Osteocyte (in vitro differentiated cells): Measurements from ENCODE around the gene ATP8B2. TPM values are rescaled to one million over a fixed set of nuclear protein-coding genes. Genes with fewer than 3 reads are reported as not detected.
"Not testable (repeated sequence)": the region's sequence is repeated elsewhere in the genome, so short reads cannot be mapped to it uniquely, and the experiment has no call there.

Source experiments
- DNase-seq: peaks from one replicate; pipeline ENCODE4 v3.0.0; 2021; ENCODE audit warnings: mixed read lengths; ENCODE audit not compliant: unreplicated experiment; ENCODE audit errors: extremely low spot score
- H3K27ac Mint-ChIP-seq: one replicate; pipeline ENCODE4 v1.8.0; 2021; ENCODE audit warnings: mild to moderate bottlenecking, mixed read lengths; ENCODE audit not compliant: unreplicated experiment
- H3K27me3 Mint-ChIP-seq: one replicate; pipeline ENCODE4 v1.8.0; 2021; ENCODE audit warnings: mixed read lengths; ENCODE audit not compliant: unreplicated experiment
- H3K36me3 Mint-ChIP-seq: one replicate; pipeline ENCODE4 v1.8.0; 2021; ENCODE audit warnings: mixed read lengths; ENCODE audit not compliant: unreplicated experiment
- H3K4me1 Mint-ChIP-seq: one replicate; pipeline ENCODE4 v1.8.0; 2021; ENCODE audit warnings: mixed read lengths; ENCODE audit not compliant: unreplicated experiment
- H3K4me3 Mint-ChIP-seq: one replicate; pipeline ENCODE4 v1.8.0; 2021; ENCODE audit warnings: mild to moderate bottlenecking, moderate library complexity, mixed read lengths; ENCODE audit not compliant: unreplicated experiment
- H3K9me3 Mint-ChIP-seq: one replicate; pipeline ENCODE4 v1.8.0; 2021; ENCODE audit warnings: mixed read lengths; ENCODE audit not compliant: unreplicated experiment
- long read RNA-seq: library from polyadenylated mRNA; unstranded; transcript quantifications from one replicate; pipeline ENCODE4 v2.0.0, GENCODE V29; 2021
- total RNA-seq: library from RNA; stranded (reverse); gene quantifications from 2 replicates; pipeline ENCODE4 v1.2.1, GENCODE V29; 2021
- TF ChIP-seq, protein P1 (sequence below): fragments of 200-600 bp; sonication (generic); IDR thresholded peaks from 2 replicates; pipeline ENCODE4 v1.5.0; 2021; ENCODE audit warnings: antibody characterized with exemption, mild to moderate bottlenecking, moderate library complexity

ATP8B2 gene, protein sequence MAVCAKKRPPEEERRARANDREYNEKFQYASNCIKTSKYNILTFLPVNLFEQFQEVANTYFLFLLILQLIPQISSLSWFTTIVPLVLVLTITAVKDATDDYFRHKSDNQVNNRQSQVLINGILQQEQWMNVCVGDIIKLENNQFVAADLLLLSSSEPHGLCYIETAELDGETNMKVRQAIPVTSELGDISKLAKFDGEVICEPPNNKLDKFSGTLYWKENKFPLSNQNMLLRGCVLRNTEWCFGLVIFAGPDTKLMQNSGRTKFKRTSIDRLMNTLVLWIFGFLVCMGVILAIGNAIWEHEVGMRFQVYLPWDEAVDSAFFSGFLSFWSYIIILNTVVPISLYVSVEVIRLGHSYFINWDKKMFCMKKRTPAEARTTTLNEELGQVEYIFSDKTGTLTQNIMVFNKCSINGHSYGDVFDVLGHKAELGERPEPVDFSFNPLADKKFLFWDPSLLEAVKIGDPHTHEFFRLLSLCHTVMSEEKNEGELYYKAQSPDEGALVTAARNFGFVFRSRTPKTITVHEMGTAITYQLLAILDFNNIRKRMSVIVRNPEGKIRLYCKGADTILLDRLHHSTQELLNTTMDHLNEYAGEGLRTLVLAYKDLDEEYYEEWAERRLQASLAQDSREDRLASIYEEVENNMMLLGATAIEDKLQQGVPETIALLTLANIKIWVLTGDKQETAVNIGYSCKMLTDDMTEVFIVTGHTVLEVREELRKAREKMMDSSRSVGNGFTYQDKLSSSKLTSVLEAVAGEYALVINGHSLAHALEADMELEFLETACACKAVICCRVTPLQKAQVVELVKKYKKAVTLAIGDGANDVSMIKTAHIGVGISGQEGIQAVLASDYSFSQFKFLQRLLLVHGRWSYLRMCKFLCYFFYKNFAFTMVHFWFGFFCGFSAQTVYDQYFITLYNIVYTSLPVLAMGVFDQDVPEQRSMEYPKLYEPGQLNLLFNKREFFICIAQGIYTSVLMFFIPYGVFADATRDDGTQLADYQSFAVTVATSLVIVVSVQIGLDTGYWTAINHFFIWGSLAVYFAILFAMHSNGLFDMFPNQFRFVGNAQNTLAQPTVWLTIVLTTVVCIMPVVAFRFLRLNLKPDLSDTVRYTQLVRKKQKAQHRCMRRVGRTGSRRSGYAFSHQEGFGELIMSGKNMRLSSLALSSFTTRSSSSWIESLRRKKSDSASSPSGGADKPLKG
- 94.4 and 98.5 TPM in 2 replicates for total RNA-seq
- long read RNA-seq, partial matches to known transcripts = 4 of 9 reads
- long read RNA-seq, other reads (novel, unspliced or antisense) = 4 of 9 reads

- peaks cover under 1% of the 10 kb centered on the region for H3K36me3 Mint-ChIP-seq
- peak within 1 kb of the TSS; percentile 96 for H3K4me3 Mint-ChIP-seq
- DNase-seq = peak; percentile 94
- TF ChIP-seq, protein P1, sequence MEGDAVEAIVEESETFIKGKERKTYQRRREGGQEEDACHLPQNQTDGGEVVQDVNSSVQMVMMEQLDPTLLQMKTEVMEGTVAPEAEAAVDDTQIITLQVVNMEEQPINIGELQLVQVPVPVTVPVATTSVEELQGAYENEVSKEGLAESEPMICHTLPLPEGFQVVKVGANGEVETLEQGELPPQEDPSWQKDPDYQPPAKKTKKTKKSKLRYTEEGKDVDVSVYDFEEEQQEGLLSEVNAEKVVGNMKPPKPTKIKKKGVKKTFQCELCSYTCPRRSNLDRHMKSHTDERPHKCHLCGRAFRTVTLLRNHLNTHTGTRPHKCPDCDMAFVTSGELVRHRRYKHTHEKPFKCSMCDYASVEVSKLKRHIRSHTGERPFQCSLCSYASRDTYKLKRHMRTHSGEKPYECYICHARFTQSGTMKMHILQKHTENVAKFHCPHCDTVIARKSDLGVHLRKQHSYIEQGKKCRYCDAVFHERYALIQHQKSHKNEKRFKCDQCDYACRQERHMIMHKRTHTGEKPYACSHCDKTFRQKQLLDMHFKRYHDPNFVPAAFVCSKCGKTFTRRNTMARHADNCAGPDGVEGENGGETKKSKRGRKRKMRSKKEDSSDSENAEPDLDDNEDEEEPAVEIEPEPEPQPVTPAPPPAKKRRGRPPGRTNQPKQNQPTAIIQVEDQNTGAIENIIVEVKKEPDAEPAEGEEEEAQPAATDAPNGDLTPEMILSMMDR = peak; percentile 91
- H3K9me3 Mint-ChIP-seq = no peaks in the 10 kb centered on the region
- peaks cover 32% of the 10 kb centered on the region for H3K4me1 Mint-ChIP-seq
- H3K27ac Mint-ChIP-seq = peak within 1 kb of the TSS; percentile 98
- peaks cover 24% of the 10 kb centered on the region for H3K27me3 Mint-ChIP-seq
Measured at GRCh38 chr1:154324669-154325582, at the start of gene ATP8B2. TSS of gene ATP8B2 (plus strand) at chr1:154325525. CDS start at chr1:154328142, 2,617 bp downstream.

DNA sequence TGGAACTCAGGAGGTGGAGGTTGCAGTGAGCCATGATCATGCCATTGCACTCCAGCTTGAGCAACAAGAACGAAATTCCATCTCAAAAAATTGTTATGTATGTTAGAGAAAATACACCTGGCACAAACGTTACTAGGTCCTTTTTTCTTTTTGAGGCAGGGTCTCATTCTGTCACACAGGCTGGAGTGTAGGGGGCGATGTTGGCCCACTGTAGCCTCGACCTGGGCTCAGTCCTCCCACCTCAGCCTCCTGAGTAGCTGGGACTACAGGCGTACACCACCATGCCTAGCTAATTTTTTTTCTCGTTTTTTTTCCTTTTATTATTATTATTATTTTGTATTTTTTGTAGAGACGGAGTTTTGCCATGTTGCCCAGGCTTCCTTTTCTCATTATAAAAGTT lies 48.5 kb upstream of the ATP8B2 start:
- H3K36me3 Mint-ChIP-seq = peaks cover 16% of the 10 kb centered on the region
- H3K27me3 Mint-ChIP-seq = no peaks in the 10 kb centered on the region
- no peak overlapping the region for H3K27ac Mint-ChIP-seq
- DNase-seq = no peak
- peaks cover 23% of the 10 kb centered on the region for H3K4me1 Mint-ChIP-seq
- H3K9me3 Mint-ChIP-seq = no peaks in the 10 kb centered on the region
- TF ChIP-seq, protein P1 = peak; percentile 41
- no peak overlapping the region for H3K4me3 Mint-ChIP-seq

- not testable (repeated sequence) for H3K36me3 Mint-ChIP-seq, DNase-seq, H3K4me3 Mint-ChIP-seq, H3K4me1 Mint-ChIP-seq, H3K27ac Mint-ChIP-seq, H3K9me3 Mint-ChIP-seq
- H3K27me3 Mint-ChIP-seq = peaks cover 10% of the 10 kb centered on the region
Measured at GRCh38 chr1:154287591-154287990, 37.7 kb upstream of the ATP8B2 start.

GRCh38 chr1:154288661-154289060 lies 36.7 kb upstream of the ATP8B2 start:
- peaks cover 10% of the 10 kb centered on the region for H3K27me3 Mint-ChIP-seq
- TF ChIP-seq, protein P1 = no peak
- H3K27ac Mint-ChIP-seq = no peak overlapping the region
- no peak overlapping the region for H3K4me3 Mint-ChIP-seq
- no peak for DNase-seq
- no peaks in the 10 kb centered on the region for H3K9me3 Mint-ChIP-seq
- H3K36me3 Mint-ChIP-seq = no peaks in the 10 kb centered on the region
- no peaks in the 10 kb centered on the region for H3K4me1 Mint-ChIP-seq
